Suprapubic skin (tissue), 4 donors: ENCODE measurements around the gene CLRN2.

Experiments used
- EP300 ChIP-seq: sonication (generic); formaldehyde crosslinking; IDR thresholded peaks from one replicate; pipeline ENCODE4 v1.6.1; 2017; ENCODE audit warnings: antibody characterized with exemption
- POLR2AphosphoS5 ChIP-seq, 3 donors: sonication (generic); formaldehyde crosslinking; IDR thresholded peaks; one replicate each; pipeline ENCODE4 v1.6.1; 2017; ENCODE audit warnings: antibody characterized with exemption in 3 of 3
- TF ChIP-seq, protein P1 (sequence below), 2 donors: fragments of 200-600 bp in 1 of 2; fragments of 450-650 bp in 1 of 2; sonication (generic) in 1 of 2; IDR thresholded peaks; one replicate each; pipeline ENCODE4 v1.5.1; 2016 to 2019; ENCODE audit warnings: antibody characterized with exemption in 2 of 2, mild to moderate bottlenecking in 1 of 2, moderate library complexity in 1 of 2

DNA sequence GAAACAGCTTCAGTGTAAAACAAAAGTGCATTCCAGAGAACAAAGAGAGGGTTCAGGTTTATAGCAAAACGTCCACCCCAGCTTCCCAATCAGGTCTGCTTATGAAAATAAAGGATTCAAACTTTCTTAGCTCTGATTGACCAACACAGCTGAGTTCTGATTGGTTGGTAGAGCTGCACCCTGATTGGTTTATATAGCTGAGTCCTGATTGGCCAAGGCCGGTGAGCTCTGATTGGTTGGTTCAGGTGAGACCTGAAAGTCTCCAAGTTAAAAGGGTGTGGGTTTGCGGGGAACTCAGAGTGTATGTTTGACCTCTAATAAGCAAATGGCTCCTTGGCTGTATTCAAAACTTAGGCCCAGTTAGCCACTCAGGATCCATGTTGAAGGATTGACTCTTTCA lies 20.9 kb downstream of the CLRN2 start:
- TF ChIP-seq, protein P1, sequence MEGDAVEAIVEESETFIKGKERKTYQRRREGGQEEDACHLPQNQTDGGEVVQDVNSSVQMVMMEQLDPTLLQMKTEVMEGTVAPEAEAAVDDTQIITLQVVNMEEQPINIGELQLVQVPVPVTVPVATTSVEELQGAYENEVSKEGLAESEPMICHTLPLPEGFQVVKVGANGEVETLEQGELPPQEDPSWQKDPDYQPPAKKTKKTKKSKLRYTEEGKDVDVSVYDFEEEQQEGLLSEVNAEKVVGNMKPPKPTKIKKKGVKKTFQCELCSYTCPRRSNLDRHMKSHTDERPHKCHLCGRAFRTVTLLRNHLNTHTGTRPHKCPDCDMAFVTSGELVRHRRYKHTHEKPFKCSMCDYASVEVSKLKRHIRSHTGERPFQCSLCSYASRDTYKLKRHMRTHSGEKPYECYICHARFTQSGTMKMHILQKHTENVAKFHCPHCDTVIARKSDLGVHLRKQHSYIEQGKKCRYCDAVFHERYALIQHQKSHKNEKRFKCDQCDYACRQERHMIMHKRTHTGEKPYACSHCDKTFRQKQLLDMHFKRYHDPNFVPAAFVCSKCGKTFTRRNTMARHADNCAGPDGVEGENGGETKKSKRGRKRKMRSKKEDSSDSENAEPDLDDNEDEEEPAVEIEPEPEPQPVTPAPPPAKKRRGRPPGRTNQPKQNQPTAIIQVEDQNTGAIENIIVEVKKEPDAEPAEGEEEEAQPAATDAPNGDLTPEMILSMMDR (IDR thresholded peaks at IDR 0.05), result no peak
- TF ChIP-seq EP300 (no peak), POLR2AphosphoS5 (IDR thresholded peaks at IDR 0.05) (no peak)
